ENCODE results near the gene SLC33A1.

SLC33A1 gene

GRCh38 chr3:155785662-155786295 is 68.4 kb downstream of the SLC33A1 start:
- no peak for DNase-seq

DNA sequence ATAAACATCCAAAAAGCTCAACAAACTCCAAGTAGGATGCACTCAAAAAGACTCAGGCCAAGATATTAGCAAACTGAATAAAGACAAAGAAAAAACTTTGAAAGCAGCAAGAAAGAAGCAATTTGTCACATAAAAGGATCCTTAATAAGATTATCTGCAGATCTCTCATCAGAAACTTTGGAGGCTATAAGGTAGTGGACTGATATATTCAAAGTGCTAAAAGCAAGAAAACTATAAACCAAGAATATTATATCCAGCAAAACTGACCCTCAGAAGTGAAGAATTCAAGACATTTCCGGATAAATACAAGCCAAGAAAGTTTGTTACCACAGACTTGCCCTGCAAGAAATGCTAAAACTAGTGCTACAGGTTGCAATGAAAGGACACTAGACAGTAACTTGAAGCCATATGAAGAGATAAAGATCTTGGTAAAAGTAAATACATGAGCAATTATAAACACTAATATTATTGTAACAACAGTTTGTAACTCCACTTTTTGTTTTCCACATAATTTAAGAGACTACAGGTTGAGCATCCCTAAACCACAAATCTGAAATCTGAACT is 71.8 kb downstream of the SLC33A1 start:
- DNase-seq, result no peak

DNA sequence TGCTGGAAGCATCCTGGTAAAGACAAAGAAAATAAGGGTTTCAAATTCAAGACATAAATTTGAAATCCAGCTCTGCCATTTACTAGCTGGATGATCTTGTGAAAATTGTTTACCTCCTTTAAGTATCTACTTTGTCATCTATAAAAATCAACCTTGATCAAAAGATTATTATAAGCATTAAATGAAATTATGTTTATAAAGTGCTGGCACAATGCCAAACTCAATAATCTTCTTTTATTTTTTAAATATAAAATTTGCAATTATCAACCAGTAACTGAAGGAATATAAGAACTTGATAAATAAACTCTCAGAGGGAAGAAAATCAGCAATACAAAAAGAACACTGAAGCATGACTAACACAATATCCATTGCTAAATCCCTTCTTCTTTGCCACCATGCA is 73.9 kb downstream of the SLC33A1 start:
- no peak for DNase-seq

DNA sequence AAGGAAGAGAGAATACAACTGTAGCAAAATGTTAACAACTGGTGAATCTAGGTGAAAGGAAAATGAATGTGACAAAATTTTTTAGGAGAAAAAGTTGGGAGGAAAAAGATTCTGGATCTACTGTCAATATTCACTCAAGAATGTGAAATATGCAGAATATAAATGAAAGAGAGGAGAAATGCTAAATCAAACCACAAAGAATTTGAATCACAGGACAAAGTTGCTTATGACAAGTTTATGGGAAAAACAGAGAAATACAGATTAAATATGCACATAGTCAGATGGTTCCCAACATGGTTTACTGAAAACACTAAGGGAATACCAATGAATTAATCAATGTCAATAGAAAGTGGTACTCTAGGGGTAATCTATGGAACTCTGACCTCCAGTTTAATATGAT is 75.8 kb downstream of the SLC33A1 start:
- DNase-seq, result no peak

DNA sequence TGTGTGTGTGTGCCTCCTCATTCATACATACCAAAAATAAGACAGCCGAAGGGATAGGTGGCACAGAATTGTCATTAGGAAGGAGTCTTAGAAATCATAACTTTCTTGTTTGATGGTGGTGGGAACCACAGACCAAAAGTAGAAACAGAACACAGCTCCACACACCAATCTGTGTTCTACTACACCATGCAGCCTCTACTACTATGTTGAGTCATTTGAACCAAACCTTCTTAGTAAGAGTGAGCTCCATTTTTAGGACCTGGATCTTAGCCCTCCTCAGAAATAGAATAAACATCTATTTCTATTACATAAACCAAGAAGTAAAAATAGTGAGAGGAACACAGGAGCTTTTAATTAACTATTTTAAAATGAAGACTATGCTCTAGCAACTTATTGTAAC is 81.4 kb downstream of the SLC33A1 start:
- no peak for DNase-seq

- no peak for DNase-seq
These were observed 83.1 kb downstream of the SLC33A1 start for GRCh38 chr3:155771126-155771525.

All from NCI-H510A (cell line).